Esophagus squamous epithelium (tissue), 5 donors: Measurements from ENCODE around the gene SLAMF9. TPM values are rescaled to one million over a fixed set of nuclear protein-coding genes. Genes with fewer than 3 reads are reported as not detected.
"Not testable (repeated sequence)": the region's sequence is repeated elsewhere in the genome, so short reads cannot be mapped to it uniquely, and the experiment has no call there.

Experiments
- DNase-seq: peaks from one replicate; lab custom pipeline; 2025; lab: John Stamatoyannopoulos, UW
- H3K27ac ChIP-seq, 4 donors: fragments of 200-600 bp; sonication (generic); one replicate each; pipeline ENCODE4 v1.5.1; 2016 to 2019; ENCODE audit warnings: mild to moderate bottlenecking in 1 of 4
- H3K27me3 ChIP-seq, 4 donors: fragments of 200-600 bp; sonication (generic); 1 replicate in 3 of 4; 2 replicates in 1 of 4; pipeline versions ENCODE4 v1.5.1 to v1.6.0; 2017 to 2021; ENCODE audit warnings: antibody characterized with exemption in 1 of 4
- H3K36me3 ChIP-seq, 3 donors: fragments of 200-600 bp; sonication (generic); one replicate each; pipeline ENCODE4 v1.5.1; 2016 to 2019
- H3K4me1 ChIP-seq, 3 donors: fragments of 200-600 bp; sonication (generic); one replicate each; pipeline ENCODE4 v1.5.1; 2017 to 2019
- H3K4me3 ChIP-seq, 4 donors: fragments of 200-600 bp; sonication (generic); 1 replicate in 3 of 4; 2 replicates in 1 of 4; pipeline ENCODE4 v1.5.1; 2016 to 2019; ENCODE audit warnings: mild to moderate bottlenecking in 2 of 4, moderate library complexity in 1 of 4
- H3K9me3 ChIP-seq, 3 donors: fragments of 200-600 bp; sonication (generic); one replicate each; pipeline ENCODE4 v1.5.1; 2016 to 2019
- POLR2A ChIP-seq, 4 donors: fragments of 450-650 bp; IDR thresholded peaks; one replicate each; pipeline ENCODE4 v1.6.1; 2017; ENCODE audit warnings: antibody characterized with exemption in 4 of 4, mild to moderate bottlenecking in 4 of 4, moderate library complexity in 3 of 4
- WGBS, 2 donors: methylation state at CpG; one replicate each; pipeline ENCODE4 v1.1.5; 2018; 5-methylcytosine and 5-hydroxymethylcytosine counted together
- intact Hi-C: fragments of 100-400 bp; cut with DNase I; formaldehyde crosslinking; loops from one replicate; pipeline ENCODE4 v1.15.0; 2022
- total RNA-seq, 4 donors: library from RNA; depleted of rRNA; stranded (reverse); fragments of >200 nt; gene quantifications; one replicate each; pipeline ENCODE4 v1.1.0, GENCODE V29; 2016
- TF ChIP-seq, protein P1 (sequence below), 6 experiments: fragments of 450-650 bp in 4 of 6; fragments of 200-600 bp in 2 of 6; sonication (generic) in 2 of 6; IDR thresholded peaks; one replicate each; pipeline ENCODE4 v1.5.1; 2016 to 2019; ENCODE audit warnings: antibody characterized with exemption in 6 of 6, mild to moderate bottlenecking in 4 of 6, moderate library complexity in 4 of 6
- donor health status: DM: yes; HTN: yes; CAD: no.

The SLAMF9 gene
- total RNA-seq, 4 donors from 2014 or later = 0.92 to 0.99 TPM; not detected in 2

DNA sequence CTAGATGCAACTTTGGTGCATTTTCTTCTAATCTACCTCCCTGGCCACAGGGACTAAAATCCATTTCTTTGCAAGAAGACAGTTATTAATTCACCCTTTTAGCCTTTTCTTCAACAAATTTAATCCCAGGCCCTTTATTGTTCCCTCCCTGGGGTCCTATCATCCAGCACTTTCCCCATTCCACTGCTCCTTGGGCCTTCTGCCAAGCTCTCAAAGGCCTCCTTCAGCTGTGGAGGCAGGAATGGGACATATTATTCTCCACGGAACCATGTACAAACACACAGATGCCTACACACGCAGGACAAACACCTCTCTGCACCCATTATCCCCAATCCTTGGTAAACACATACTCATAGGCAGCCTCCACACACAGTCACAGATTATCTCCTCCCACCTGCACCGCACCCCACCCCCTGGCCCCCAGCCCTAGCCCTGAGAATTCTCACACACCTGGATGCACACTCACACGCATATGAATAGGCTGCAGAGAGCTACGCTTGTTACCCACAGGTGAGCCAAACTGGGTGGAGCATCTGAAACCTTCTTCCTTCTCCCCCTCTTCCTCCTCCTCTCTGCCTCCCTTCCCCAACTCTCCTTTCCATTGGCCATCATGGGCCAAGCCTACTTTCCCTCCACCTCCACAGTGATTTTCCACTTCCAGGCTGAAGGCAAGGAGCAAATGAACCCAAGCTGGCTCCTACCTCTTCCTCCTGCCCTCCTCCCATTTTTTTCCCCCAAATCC lies 40.4 kb downstream of the SLAMF9 start:
- WGBS, 2 donors = 20 to 60% methylated on average over 4 to 5 of the region's 5 CpGs
- intact Hi-C loops = no loop called here
- H3K4me3 ChIP-seq = no peak overlapping the region
- no peaks in the 10 kb centered on the region for H3K27me3 ChIP-seq
- H3K36me3 ChIP-seq = peaks cover 4 to 29% (median 5%) of the 10 kb centered on the region in 3 donors
- DNase-seq = no peak
- TF ChIP-seq POLR2A (IDR thresholded peaks at IDR 0.05) = no peak
- TF ChIP-seq, protein P1, sequence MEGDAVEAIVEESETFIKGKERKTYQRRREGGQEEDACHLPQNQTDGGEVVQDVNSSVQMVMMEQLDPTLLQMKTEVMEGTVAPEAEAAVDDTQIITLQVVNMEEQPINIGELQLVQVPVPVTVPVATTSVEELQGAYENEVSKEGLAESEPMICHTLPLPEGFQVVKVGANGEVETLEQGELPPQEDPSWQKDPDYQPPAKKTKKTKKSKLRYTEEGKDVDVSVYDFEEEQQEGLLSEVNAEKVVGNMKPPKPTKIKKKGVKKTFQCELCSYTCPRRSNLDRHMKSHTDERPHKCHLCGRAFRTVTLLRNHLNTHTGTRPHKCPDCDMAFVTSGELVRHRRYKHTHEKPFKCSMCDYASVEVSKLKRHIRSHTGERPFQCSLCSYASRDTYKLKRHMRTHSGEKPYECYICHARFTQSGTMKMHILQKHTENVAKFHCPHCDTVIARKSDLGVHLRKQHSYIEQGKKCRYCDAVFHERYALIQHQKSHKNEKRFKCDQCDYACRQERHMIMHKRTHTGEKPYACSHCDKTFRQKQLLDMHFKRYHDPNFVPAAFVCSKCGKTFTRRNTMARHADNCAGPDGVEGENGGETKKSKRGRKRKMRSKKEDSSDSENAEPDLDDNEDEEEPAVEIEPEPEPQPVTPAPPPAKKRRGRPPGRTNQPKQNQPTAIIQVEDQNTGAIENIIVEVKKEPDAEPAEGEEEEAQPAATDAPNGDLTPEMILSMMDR (IDR thresholded peaks at IDR 0.05) = no peak
- H3K4me1 ChIP-seq = peaks cover 23 to 87% (median 58%) of the 10 kb centered on the region in 3 donors
- peak overlapping the region; percentile 15 to 79 (median 48) for H3K27ac ChIP-seq
- no peaks in the 10 kb centered on the region for H3K9me3 ChIP-seq

DNA sequence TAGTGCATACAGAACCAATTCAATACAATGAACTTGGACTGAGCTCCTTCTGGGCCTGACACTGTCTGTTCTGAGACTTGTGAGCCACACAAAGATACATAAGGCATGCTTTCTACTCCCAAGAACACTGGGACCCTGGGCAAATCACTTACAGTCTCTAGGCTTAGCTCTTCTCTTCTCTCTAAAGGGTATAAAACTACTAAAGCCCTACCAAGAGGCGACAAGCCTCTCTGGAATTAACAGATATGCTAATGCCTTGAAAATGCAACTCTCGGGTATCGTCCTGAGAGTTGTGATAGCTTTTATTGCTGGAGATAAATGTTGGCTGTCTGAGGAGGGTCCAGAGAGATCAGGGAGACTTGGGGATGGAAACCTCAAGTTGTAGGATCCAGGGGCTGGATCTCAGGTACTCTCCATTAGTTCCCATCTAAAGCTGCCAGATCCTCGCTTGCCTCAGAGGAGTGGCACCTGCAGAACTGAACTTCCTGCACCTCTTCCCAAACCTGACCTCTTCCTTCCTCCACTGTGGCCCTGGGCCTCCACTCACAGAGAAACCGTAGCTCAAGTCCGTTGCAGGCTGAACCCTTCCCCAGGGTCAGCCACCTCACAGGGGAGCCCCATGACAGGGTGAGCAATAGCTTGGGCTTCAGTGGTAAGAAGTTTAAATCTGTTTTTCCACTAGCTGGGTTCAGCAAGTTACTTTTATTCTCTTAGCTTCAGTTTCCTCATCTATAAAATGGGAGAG lies 42.5 kb downstream of the SLAMF9 start:
- WGBS, 2 donors = 71 to 87% methylated on average over 3 to 6 of the region's 6 CpGs
- peak overlapping the region in 3 of 4 donors; percentile 19 to 80 (median 72) for H3K27ac ChIP-seq
- no peaks in the 10 kb centered on the region for H3K9me3 ChIP-seq
- DNase-seq = no peak
- intact Hi-C loops = no loop called here
- no peak overlapping the region for H3K4me3 ChIP-seq
- peaks cover 0 to 8% (median 0%) of the 10 kb centered on the region in 3 donors for H3K36me3 ChIP-seq
- H3K4me1 ChIP-seq = peaks cover 14 to 65% (median 37%) of the 10 kb centered on the region in 3 donors
- no peak for TF ChIP-seq POLR2A (IDR thresholded peaks at IDR 0.05)
- TF ChIP-seq, protein P1 (IDR thresholded peaks at IDR 0.05) = no peak
- no peaks in the 10 kb centered on the region for H3K27me3 ChIP-seq

DNA sequence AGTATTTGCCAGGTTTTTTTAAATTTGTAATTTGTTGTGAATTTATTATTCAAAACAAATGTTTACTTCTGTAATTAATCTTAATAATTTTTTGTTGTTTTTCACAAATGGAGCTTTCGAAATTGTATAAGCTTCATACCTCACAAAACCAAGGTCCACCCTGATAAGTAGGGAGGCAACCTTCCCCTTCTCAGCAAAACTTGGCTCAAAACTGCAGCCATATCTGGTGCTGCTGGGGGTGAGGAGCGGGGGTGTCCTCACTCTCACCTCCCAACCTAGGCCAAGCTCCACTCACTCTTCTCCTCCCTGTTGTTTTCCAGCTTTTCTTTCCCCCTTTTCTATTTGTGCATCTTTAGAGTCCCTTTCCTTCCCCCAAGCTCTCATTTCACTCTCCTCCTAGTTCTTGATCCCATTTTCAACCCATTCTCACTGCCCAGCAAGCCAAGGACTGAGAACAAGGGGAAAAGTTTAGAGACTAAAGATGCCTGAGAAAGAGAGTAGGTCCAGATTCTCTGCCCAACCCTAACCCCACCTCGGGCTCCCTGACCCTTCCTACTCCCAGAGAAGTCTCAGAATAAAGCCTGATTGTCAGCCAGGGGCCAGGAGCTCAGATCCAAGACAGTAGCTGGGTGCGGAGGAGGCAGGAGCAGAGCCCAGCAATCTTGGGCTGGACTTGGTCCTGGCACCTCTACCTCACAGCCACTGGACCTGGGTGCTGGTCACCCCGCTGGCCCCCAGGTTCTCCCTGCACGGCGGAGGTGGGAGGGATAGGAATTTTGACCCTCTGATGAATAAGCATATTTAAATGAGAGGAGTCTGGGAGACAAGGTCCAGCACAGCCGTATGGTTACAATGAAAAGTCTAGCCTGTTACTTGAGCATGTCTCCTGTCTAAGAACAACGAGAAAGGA lies 45.8 kb downstream of the SLAMF9 start:
- 76 to 78% methylated on average over 8 to 9 of the region's 9 CpGs for WGBS, 2 donors
- intact Hi-C loops = no loop called here
- Histone ChIP-seq H3K36me3 (no peaks in the 10 kb centered on the region), H3K27me3 (no peaks in the 10 kb centered on the region), H3K9me3 (no peaks in the 10 kb centered on the region), H3K4me3 (no peak overlapping the region), H3K27ac (no peak overlapping the region), H3K4me1 (peaks cover 7 to 36% (median 21%) of the 10 kb centered on the region in 3 donors)
- TF ChIP-seq POLR2A (IDR thresholded peaks at IDR 0.05) = no peak
- TF ChIP-seq, protein P1 (IDR thresholded peaks at IDR 0.05) = no peak
- DNase-seq = no peak

DNA sequence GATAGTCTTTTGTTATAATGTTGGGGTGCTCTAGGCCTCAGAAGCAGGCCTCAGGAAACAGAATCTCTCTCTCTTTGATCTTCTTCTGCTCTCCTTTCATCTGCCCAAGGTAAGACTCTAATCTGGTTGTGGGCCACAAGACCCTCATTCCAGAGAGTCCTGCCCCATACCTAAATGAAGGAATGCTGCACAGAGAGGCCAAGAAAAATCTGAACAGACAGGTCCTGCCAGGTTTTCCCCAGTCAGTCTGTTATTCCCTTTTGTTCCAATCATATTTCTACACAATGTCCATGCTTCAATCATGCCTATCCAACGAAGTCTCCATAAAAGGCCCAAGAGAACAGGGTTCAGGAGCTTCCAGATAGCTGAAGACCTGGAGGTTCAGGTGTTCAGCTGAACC lies 47.1 kb downstream of the SLAMF9 start:
- H3K4me1 ChIP-seq = peaks cover 7 to 26% (median 13%) of the 10 kb centered on the region in 3 donors
- no peak overlapping the region for H3K4me3 ChIP-seq
- 50 to 59% methylated on average over 1 of the region's 1 CpG for WGBS, 2 donors
- DNase-seq = no peak
- no peak for TF ChIP-seq POLR2A (IDR thresholded peaks at IDR 0.05)
- TF ChIP-seq, protein P1 (IDR thresholded peaks at IDR 0.05) = no peak
- H3K9me3 ChIP-seq = no peaks in the 10 kb centered on the region
- H3K36me3 ChIP-seq = no peaks in the 10 kb centered on the region
- intact Hi-C loops = no loop called here
- H3K27ac ChIP-seq = no peak overlapping the region
- no peaks in the 10 kb centered on the region for H3K27me3 ChIP-seq

DNA sequence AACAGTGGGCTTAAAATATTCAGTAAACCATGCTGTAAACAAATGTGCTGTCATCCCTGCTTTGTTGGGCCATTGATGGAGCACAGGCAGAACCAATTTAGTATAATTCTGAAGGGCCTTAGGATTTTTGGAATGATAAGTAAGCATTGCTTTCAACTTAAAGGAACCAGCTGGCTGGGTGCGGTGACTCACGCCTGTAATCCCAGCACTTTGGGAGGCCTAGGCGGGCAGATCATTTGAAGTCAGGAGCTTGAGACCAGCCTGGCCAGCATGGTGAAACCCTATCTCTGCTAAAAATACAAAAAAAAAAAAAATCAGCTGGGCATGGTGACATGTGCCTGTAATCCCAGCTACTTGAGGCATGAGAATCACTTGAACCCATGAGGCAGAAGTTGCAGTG lies 50.0 kb downstream of the SLAMF9 start:
- intact Hi-C loops, H3K9me3 ChIP-seq, H3K27me3 ChIP-seq, H3K36me3 ChIP-seq, H3K4me3 ChIP-seq, DNase-seq, H3K27ac ChIP-seq: not testable (repeated sequence)
- WGBS, 2 donors = 58 to 67% methylated on average over 3 of the region's 3 CpGs
- H3K4me1 ChIP-seq = peaks cover 18 to 31% (median 19%) of the 10 kb centered on the region in 3 donors
